Activated CD8-positive, alpha-beta memory T cell treated with anti-CD3 and anti-CD28 coated beads, Interleukin-2, amount 10 ng/mL, durations not matched to agents 7 days and 5 days (primary cell): ENCODE data around the gene SNRPD2. TPM values are rescaled to one million over a fixed set of nuclear protein-coding genes. Genes with fewer than 3 reads are reported as not detected.

Source experiments
- ATAC-seq: fragments of 150-1000 bp; cut with Tn5 transposase; one replicate; pipeline ENCODE4 v1.10.0; 2021; ENCODE audit warnings: moderate library complexity
- CTCF ChIA-PET: fragments of 350-600 bp; sonication (Branson Sonifier 250); formaldehyde crosslinking; loops from one replicate; lab custom pipeline; 2021; ENCODE audit warnings: antibody characterized with exemption; lab: Charles Lee
- DNase-seq: peaks from one replicate; pipeline ENCODE4 v3.0.0-alpha.2; 2020
- H3K27ac Mint-ChIP-seq: one replicate; pipeline ENCODE4 v1.8.0; 2021; ENCODE audit warnings: mild to moderate bottlenecking, mixed read lengths
- H3K27me3 Mint-ChIP-seq: one replicate; pipeline ENCODE4 v1.8.0; 2021; ENCODE audit warnings: mixed read lengths
- H3K36me3 Mint-ChIP-seq: one replicate; pipeline ENCODE4 v1.8.0; 2021; ENCODE audit warnings: mild to moderate bottlenecking, mixed read lengths
- H3K4me1 Mint-ChIP-seq: one replicate; pipeline ENCODE4 v1.8.0; 2021; ENCODE audit warnings: mixed read lengths
- H3K4me3 Mint-ChIP-seq: one replicate; pipeline ENCODE4 v1.8.0; 2021; ENCODE audit warnings: mild to moderate bottlenecking, moderate library complexity, mixed read lengths
- H3K9me3 Mint-ChIP-seq: one replicate; pipeline ENCODE4 v1.8.0; 2022; ENCODE audit warnings: low read depth, mixed read lengths
- microRNA-seq: library from miRNA; unstranded; fragments of <30 nt; microRNA quantifications from one replicate; pipeline ENCODE4 v1.2.0, GENCODE V29; 2022
- total RNA-seq, 2 experiments: library from RNA; stranded (reverse); gene quantifications; one replicate each; pipeline ENCODE4 v1.2.3, GENCODE V29; 2021

The SNRPD2 gene
- total RNA-seq, 2 experiments from 2014 or later: 602 to 634 TPM

DNA sequence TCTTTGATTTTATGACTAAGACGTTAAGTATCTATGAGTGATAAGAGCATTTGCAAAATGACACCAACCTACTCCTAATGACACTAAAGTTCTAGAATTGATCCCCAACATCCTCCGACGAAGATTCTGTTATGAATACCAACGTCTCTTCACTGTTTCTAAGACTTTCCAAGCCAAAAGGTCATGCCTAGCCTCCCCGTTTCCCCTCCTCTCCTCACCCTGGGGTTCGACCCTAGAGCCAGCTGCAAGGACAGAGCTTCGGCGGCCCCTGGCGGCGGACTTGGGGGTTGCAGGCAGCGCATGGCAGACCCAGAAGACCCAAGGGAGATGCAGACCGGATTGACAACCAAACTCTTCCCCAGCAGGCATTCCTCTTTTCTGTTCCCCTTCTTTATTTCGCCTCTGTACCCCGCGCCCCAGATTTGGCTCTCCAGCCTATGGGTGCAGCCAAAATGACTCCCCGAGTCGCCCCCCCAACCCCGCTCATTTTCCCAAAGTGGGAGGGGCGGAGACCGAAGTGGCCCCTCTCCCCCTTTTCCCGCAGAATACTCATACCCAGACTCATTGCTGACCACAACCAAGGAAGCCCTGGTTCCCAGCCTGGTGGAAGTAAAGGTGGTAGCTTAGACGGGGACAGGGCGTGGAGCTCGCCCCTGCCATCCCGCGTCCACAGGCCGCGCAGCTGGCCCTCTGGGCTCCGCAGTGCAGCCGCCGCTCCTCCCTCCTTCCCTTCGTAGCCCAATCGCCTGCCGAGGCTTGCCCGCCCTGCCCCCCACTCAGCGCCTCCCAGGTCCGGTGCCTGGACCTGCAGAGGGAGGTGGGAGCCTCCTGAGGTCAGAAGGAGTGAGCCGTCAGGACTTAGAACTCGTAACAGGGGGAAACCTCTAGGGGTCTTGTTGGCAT, 48.5 kb downstream of the SNRPD2 start:
- CTCF ChIA-PET: interaction anchor here (0.5 to 5.0 kb wide), 38 partner anchors 10 to 226 kb away, joined by 3 to 71 read pairs (median 8); partner anchors contain the start of genes FOSB, GIPR, OPA3 and PPM1N
- Mint-ChIP-seq H3K27ac (peak overlapping the region; percentile 99), H3K36me3 (peaks cover 6% of the 10 kb centered on the region), H3K4me3 (peak overlapping the region; percentile 73), H3K4me1 (peaks cover 46% of the 10 kb centered on the region), H3K9me3 (no peaks in the 10 kb centered on the region), H3K27me3 (no peaks in the 10 kb centered on the region)
- DNase-seq: peak; percentile 93
- ATAC-seq: peak; percentile 7

DNA sequence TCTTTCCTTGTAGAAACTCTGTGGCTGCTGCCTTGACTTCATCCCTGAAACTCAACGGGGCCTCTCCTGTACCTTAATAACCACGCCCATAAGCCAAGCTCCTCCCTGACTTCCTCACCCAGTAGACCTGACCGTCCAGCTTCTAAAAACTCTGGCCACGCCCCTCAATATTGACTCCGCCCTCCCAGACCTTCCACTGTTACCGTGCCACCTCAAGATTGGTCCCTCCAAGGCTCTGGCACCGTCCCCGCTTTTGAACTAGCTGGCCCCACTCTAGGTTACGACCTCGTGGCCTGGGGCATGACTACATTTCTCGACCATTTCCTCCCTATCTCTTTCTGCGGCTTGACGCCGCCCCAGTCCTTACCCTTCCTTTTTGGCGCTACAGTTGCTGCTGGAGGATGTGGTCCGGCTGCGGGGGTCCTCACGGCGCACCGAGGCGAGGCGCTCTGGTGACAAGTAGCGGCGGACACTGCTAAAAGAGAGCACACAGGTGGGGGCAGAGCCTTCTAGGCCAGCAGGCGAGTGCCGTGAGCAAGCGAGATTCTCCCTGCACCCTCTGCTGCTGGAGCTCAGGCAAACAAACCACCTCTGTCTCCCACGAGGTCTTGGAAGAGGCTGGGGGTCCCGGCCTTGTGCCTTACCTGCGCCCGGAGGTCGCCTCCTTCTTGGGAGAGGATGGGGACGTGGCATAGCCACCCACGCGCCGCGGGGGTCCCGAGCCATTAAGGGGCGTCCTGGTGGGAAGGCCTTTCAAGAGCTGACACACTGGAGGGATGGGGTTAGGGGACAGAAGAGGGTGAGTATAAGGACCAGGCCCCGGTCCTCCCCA, 50.3 kb downstream of the SNRPD2 start:
- H3K4me1 Mint-ChIP-seq: peaks cover 50% of the 10 kb centered on the region
- peak overlapping the region; percentile 73 for H3K4me3 Mint-ChIP-seq
- H3K27ac Mint-ChIP-seq: peak overlapping the region; percentile 99
- ATAC-seq (peak; percentile 54), DNase-seq (peak; percentile 98)
- CTCF ChIA-PET: interaction anchor here (0.6 to 5.0 kb wide), 44 partner anchors 8 to 237 kb away, joined by 3 to 71 read pairs (median 8); partner anchors contain the start of genes FOSB, GIPR, OPA3 and PPM1N
- peaks cover 8% of the 10 kb centered on the region for H3K36me3 Mint-ChIP-seq
- H3K9me3 Mint-ChIP-seq: no peaks in the 10 kb centered on the region
- no peaks in the 10 kb centered on the region for H3K27me3 Mint-ChIP-seq

DNA sequence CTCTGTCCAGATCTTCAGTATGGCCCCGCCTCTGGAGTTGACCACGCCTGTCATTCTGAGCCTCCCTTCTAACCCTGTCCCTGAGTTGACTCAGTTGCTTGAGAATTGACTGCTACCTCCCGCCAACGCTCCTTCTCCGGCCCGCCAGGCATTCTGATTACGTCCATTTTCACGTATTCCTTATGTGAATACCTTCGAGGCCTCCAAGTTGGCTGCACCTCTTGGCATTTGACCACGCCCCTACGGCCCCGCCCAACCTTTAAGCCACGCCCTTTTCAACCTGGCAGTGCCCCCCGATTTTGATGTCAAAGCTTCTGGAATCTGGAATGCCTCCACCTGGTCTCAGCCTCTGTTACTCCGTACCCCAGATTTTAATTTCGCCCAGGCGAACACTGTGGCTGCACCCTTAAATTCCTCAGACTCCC, 50.9 kb downstream of the SNRPD2 start:
- H3K4me1 Mint-ChIP-seq: peaks cover 44% of the 10 kb centered on the region
- ATAC-seq: no peak
- peak overlapping the region; percentile 73 for H3K4me3 Mint-ChIP-seq
- no peaks in the 10 kb centered on the region for H3K9me3 Mint-ChIP-seq
- no peaks in the 10 kb centered on the region for H3K27me3 Mint-ChIP-seq
- peak; percentile 87 for DNase-seq
- CTCF ChIA-PET: interaction anchor here (0.6 to 5.0 kb wide), 27 partner anchors 7 to 202 kb away, joined by 3 to 71 read pairs (median 11); partner anchors contain the start of genes FOSB, GIPR, OPA3 and PPM1N
- peaks cover 8% of the 10 kb centered on the region for H3K36me3 Mint-ChIP-seq
- H3K27ac Mint-ChIP-seq: peak overlapping the region; percentile 99

DNA sequence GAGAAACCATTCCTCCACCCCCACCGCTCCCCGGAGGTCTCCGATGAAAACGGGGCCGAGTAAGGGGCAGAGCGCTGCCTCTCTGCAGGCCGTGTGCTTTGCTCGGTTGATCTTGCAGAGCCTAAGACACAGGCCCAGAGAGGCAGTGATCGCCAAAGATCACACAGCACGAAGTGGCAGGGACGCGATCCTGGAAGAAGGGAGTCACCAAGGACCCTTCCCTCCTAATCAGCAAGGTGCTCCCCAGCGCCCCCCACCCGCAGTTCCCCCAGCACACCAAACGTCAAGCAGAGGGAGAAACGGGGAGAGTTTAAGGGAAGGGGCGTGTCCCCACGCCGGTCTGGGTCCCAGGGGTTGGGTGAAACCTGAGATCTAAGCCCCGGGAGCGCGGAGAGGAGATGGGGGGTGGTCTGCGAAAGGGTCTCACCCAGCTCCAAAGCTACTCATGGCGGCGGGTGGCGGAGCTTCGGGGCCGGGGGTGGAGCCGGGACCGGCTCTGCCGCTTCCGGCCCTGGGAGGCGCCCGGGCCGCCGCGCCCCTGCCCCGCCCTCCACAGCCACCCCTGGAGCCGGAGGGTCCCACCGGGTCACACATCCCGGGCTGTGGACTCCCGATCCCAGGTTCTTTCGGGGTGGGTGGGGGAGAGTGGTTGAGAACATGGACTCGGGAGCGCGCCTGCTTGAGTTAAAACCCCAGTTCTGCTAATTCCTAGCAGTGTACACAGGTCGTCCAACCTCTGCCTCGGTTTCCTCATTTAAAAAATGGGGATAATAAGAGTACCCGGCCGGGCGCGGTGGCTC, 52.6 kb downstream of the SNRPD2 start, which contains the start of gene EML2:
Gene EML2, minus strand, starts transcription at position 468 of the 800 bp plus-strand sequence. Its CDS starts 21 bp downstream, at position 447.
- Mint-ChIP-seq H3K36me3 (peaks cover 8% of the 10 kb centered on the region), H3K27me3 (no peaks in the 10 kb centered on the region), H3K4me1 (peaks cover 44% of the 10 kb centered on the region), H3K4me3 (peak within 1 kb of the TSS; percentile 98), H3K9me3 (no peaks in the 10 kb centered on the region), H3K27ac (peak within 1 kb of the TSS; percentile 91)
- DNase-seq (peak; percentile 80), ATAC-seq (peak; percentile 32)
- CTCF ChIA-PET: interaction anchor here (0.6 to 5.0 kb wide), 13 partner anchors 9 to 200 kb away, joined by 3 to 50 read pairs (median 4); partner anchors contain the start of genes QPCTL and SNRPD2

DNA sequence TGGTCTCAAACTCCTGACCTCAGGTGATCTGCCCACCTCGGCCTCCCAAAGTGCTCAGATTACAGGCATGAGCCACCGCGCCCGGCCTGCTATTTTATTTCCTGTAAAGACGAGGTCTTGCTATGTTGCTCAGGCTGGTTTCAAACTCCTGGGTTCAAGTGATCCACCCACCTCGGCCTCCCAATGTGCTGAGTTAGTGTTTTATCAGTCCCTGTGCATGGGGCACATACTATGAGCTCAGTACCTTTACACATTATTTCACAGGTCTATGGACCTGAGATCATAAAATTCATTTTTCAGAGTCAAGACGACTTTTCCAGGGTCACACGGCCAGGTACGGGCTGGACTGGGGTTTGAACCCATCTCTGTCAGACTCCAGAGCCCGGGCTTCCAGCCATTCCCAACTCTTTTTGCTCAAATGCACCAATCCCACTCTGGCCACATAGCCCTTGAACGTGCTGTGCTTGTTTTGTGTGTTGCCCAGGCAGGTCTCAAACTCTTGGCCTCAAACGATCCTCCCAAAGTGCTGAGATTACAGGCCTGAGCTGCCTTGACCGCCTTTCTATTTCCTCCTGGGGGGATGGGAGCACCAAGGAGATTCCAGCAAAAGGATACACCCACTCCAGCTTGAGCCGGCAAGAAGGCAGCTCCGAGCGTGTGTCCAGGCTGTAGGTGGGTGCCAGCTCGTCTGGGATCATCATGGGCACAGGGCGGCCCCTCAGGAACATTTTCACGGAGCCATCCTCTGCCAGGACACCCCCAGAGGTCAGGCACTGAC, 53.7 kb downstream of the SNRPD2 start:
- DNase-seq (no peak), ATAC-seq (no peak)
- H3K27me3 Mint-ChIP-seq: no peaks in the 10 kb centered on the region
- CTCF ChIA-PET: interaction anchor here (0.6 to 2.2 kb wide), 15 partner anchors 12 to 199 kb away, joined by 3 to 10 read pairs (median 3); partner anchors contain the start of gene QPCTL
- H3K36me3 Mint-ChIP-seq: peaks cover 9% of the 10 kb centered on the region
- H3K27ac Mint-ChIP-seq: no peak overlapping the region
- no peaks in the 10 kb centered on the region for H3K9me3 Mint-ChIP-seq
- H3K4me1 Mint-ChIP-seq: peaks cover 36% of the 10 kb centered on the region
- H3K4me3 Mint-ChIP-seq: peak overlapping the region; percentile 98

Small RNA genes within 50 kb of the gene (microRNA-seq; reads per million reads assigned to microRNA genes)
- gene MIR330 (603 reads per million, percentile 81 among the genes with 10 or more reads in this experiment), gene MIR642A (not detected), gene MIR642B (not detected)

Other genes starting within 250 kb of the SNRPD2 start
- 10 to 100 TPM in 1 of 2 experiments, 1 to 10 TPM in 1; 5.6 to 98.6 TPM for gene FOSB, start 224.0 kb downstream of the SNRPD2 start, total RNA-seq
- gene RTN2, start 194.9 kb downstream of the SNRPD2 start, total RNA-seq: 1 to 10 TPM; 3.1 to 4.3 TPM
- 1 to 10 TPM; 4.3 to 4.5 TPM for gene PPM1N, start 193.5 kb downstream of the SNRPD2 start, total RNA-seq
- 100 to 1,000 TPM; 223 to 308 TPM for gene VASP, start 184.5 kb downstream of the SNRPD2 start, total RNA-seq
- 10 to 100 TPM; 13.4 to 16.7 TPM for gene OPA3, start 107.2 kb downstream of the SNRPD2 start, total RNA-seq
- not detected for gene GPR4, start 89.7 kb downstream of the SNRPD2 start, total RNA-seq
- gene EML2, start 52.6 kb downstream of the SNRPD2 start, total RNA-seq: 100 to 1,000 TPM; 122 to 128 TPM
- 10 to 100 TPM; 12.1 to 14.7 TPM for gene GIPR, start 23.7 kb downstream of the SNRPD2 start, total RNA-seq
- gene QPCTL, start 713 bp upstream of the SNRPD2 start, total RNA-seq: 10 to 100 TPM in 1 of 2 experiments, 1 to 10 TPM in 1; 9.6 to 12.7 TPM
- 10 to 100 TPM; 33.0 to 37.1 TPM for gene FBXO46, start 38.9 kb upstream of the SNRPD2 start, total RNA-seq
- not detected for gene MEIOSIN, start 41.5 kb upstream of the SNRPD2 start, total RNA-seq
- gene SIX5, start 77.3 kb upstream of the SNRPD2 start, total RNA-seq: 1 to 10 TPM; 1.5 to 2.8 TPM
- 10 to 100 TPM; 26.7 to 31.0 TPM for gene DMPK, start 90.5 kb upstream of the SNRPD2 start, total RNA-seq
- gene DMWD, start 100.9 kb upstream of the SNRPD2 start, total RNA-seq: 10 to 100 TPM; 47.0 to 47.9 TPM
- gene RSPH6A, start 123.4 kb upstream of the SNRPD2 start, total RNA-seq: under 1 TPM; 0.19 to 0.23 TPM
- 100 to 1,000 TPM; 119 to 125 TPM for gene SYMPK, start 171.2 kb upstream of the SNRPD2 start, total RNA-seq
- under 1 TPM in 1 of 2 experiments, not detected in 1; 0.14 TPM for gene FOXA3, start 172.4 kb upstream of the SNRPD2 start, total RNA-seq
- 10 to 100 TPM; 18.9 to 19.0 TPM for gene IRF2BP1, start 194.2 kb upstream of the SNRPD2 start, total RNA-seq
- gene MYPOP, start 210.7 kb upstream of the SNRPD2 start, total RNA-seq: 10 to 100 TPM; 13.0 to 13.8 TPM
- under 1 TPM in 1 of 2 experiments, not detected in 1; 0.18 TPM for gene NANOS2, start 222.8 kb upstream of the SNRPD2 start, total RNA-seq